ENCODE results near the gene TTC23L.

The TTC23L gene

GRCh38 chr5:34894716-34895115 is 55.8 kb downstream of the TTC23L start:
- Histone ChIP-seq H3K9me3 (replicated peaks; ENCODE audit: insufficient read depth, low read length) (no peaks in the 10 kb centered on the region), H3K36me3 (replicated peaks; ENCODE audit: insufficient read depth, low read length) (no peaks in the 10 kb centered on the region), H2AFZ (ENCODE audit: low read length) (no peak overlapping the region), H3K9ac (ENCODE audit: low read length) (no peak overlapping the region), H3F3A (ENCODE audit: insufficient read depth, low read length) (no peaks in the 10 kb centered on the region), H3K27me3 (replicated peaks; ENCODE audit: insufficient read depth, low read length) (no peaks in the 10 kb centered on the region), H3K9me2 (replicated peaks; ENCODE audit: insufficient read depth, low read length) (no peaks in the 10 kb centered on the region), H3K79me2 (ENCODE audit: low read length) (no peaks in the 10 kb centered on the region), H3K4me1 (ENCODE audit: low read length) (no peaks in the 10 kb centered on the region), H3K4me2 (ENCODE audit: low read depth, low read length) (no peak overlapping the region), H3K27ac (ENCODE audit: low read length) (no peak overlapping the region), H3K4me3 (ENCODE audit: low read length) (no peak overlapping the region), H4K20me1 (ENCODE audit: insufficient read depth, low read length) (no peaks in the 10 kb centered on the region)
- DNase-seq = no peak
- TF ChIP-seq EZH2 (optimal IDR thresholded peaks at IDR 0.05; ENCODE audit: low read depth, low read length) (no peak), EZH2phosphoT487 (IDR thresholded peaks at IDR 0.05; ENCODE audit: low read length) (no peak)
- TF ChIP-seq, protein P1, sequence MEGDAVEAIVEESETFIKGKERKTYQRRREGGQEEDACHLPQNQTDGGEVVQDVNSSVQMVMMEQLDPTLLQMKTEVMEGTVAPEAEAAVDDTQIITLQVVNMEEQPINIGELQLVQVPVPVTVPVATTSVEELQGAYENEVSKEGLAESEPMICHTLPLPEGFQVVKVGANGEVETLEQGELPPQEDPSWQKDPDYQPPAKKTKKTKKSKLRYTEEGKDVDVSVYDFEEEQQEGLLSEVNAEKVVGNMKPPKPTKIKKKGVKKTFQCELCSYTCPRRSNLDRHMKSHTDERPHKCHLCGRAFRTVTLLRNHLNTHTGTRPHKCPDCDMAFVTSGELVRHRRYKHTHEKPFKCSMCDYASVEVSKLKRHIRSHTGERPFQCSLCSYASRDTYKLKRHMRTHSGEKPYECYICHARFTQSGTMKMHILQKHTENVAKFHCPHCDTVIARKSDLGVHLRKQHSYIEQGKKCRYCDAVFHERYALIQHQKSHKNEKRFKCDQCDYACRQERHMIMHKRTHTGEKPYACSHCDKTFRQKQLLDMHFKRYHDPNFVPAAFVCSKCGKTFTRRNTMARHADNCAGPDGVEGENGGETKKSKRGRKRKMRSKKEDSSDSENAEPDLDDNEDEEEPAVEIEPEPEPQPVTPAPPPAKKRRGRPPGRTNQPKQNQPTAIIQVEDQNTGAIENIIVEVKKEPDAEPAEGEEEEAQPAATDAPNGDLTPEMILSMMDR (IDR thresholded peaks at IDR 0.05; ENCODE audit: low read length) = no peak

DNA sequence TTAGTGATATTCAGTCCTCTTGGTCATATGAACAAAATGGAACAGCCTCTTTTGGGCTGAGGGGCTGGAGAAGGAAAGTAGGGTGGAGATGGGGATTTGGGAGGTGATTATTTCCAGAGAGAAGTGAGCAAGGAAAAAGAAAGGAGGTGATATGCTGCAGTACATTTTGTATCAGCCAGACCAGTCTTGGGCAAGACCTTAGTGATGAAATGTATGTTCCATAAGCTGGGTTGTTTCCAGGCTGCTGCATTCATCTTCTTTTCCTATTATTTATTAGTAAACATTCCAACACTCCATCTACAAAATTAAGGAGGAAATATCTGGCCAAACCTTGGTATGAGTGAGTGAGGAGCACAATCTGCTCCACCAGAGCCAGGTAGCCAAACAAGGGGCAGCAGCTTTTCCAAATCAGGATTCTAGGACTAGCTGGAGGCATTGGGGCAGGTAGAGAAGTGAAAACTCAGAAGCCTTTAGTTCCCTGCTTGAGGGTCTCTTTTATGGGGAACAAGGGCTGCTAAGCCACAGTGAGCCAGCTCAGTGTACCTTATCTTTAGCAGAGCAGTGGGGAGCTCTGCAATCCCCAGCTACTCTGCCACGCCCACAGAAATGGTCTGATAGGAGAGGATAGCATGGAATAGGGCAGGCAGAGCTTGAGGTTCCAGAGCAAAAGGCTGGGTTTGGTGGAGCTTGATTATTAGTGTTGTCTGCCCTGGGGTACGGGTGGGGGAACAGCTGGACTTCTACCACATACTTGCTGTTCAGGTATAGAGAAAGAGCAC is 56.9 kb downstream of the TTC23L start:
- no peaks in the 10 kb centered on the region for H3F3A ChIP-seq (ENCODE audit: insufficient read depth, low read length)
- no peak overlapping the region for H3K9ac ChIP-seq (ENCODE audit: low read length)
- H3K9me3 ChIP-seq (replicated peaks; ENCODE audit: insufficient read depth, low read length) = no peaks in the 10 kb centered on the region
- H4K20me1 ChIP-seq (ENCODE audit: insufficient read depth, low read length) = no peaks in the 10 kb centered on the region
- no peaks in the 10 kb centered on the region for H3K9me2 ChIP-seq (replicated peaks; ENCODE audit: insufficient read depth, low read length)
- no peaks in the 10 kb centered on the region for H3K27me3 ChIP-seq (replicated peaks; ENCODE audit: insufficient read depth, low read length)
- H3K27ac ChIP-seq (ENCODE audit: low read length) = no peak overlapping the region
- TF ChIP-seq EZH2phosphoT487 (IDR thresholded peaks at IDR 0.05; ENCODE audit: low read length) (no peak), EZH2 (optimal IDR thresholded peaks at IDR 0.05; ENCODE audit: low read depth, low read length) (no peak)
- TF ChIP-seq, protein P1 (IDR thresholded peaks at IDR 0.05; ENCODE audit: low read length) = no peak
- no peak overlapping the region for H3K4me2 ChIP-seq (ENCODE audit: low read depth, low read length)
- no peaks in the 10 kb centered on the region for H3K36me3 ChIP-seq (replicated peaks; ENCODE audit: insufficient read depth, low read length)
- no peak overlapping the region for H3K4me3 ChIP-seq (ENCODE audit: low read length)
- H3K79me2 ChIP-seq (ENCODE audit: low read length) = no peaks in the 10 kb centered on the region
- no peak for DNase-seq
- H2AFZ ChIP-seq (ENCODE audit: low read length) = no peak overlapping the region
- no peaks in the 10 kb centered on the region for H3K4me1 ChIP-seq (ENCODE audit: low read length)

- Histone ChIP-seq H4K20me1 (ENCODE audit: insufficient read depth, low read length) (no peaks in the 10 kb centered on the region), H3K27ac (ENCODE audit: low read length) (no peak overlapping the region), H3K9ac (ENCODE audit: low read length) (no peak overlapping the region), H3K4me3 (ENCODE audit: low read length) (no peak overlapping the region), H3K4me1 (ENCODE audit: low read length) (no peaks in the 10 kb centered on the region), H3F3A (ENCODE audit: insufficient read depth, low read length) (no peaks in the 10 kb centered on the region), H2AFZ (ENCODE audit: low read length) (no peak overlapping the region), H3K27me3 (replicated peaks; ENCODE audit: insufficient read depth, low read length) (no peaks in the 10 kb centered on the region), H3K9me3 (replicated peaks; ENCODE audit: insufficient read depth, low read length) (no peaks in the 10 kb centered on the region), H3K36me3 (replicated peaks; ENCODE audit: insufficient read depth, low read length) (no peaks in the 10 kb centered on the region), H3K79me2 (ENCODE audit: low read length) (no peaks in the 10 kb centered on the region), H3K4me2 (ENCODE audit: low read depth, low read length) (no peak overlapping the region), H3K9me2 (replicated peaks; ENCODE audit: insufficient read depth, low read length) (no peaks in the 10 kb centered on the region)
- TF ChIP-seq, protein P1 (IDR thresholded peaks at IDR 0.05; ENCODE audit: low read length) = no peak
- TF ChIP-seq EZH2phosphoT487 (IDR thresholded peaks at IDR 0.05; ENCODE audit: low read length) (no peak), EZH2 (optimal IDR thresholded peaks at IDR 0.05; ENCODE audit: low read depth, low read length) (no peak)
- DNase-seq = no peak
These were observed 58.7 kb downstream of the TTC23L start for GRCh38 chr5:34897646-34898045.

Data from MM.1S (cell line).